ENCODE measurements around the gene SRD5A2. TPM values are rescaled to one million over a fixed set of nuclear protein-coding genes. Genes with fewer than 3 reads are reported as not detected.

SRD5A2 gene
- total RNA-seq, 1 donor from 2014 or later: not detected

DNA sequence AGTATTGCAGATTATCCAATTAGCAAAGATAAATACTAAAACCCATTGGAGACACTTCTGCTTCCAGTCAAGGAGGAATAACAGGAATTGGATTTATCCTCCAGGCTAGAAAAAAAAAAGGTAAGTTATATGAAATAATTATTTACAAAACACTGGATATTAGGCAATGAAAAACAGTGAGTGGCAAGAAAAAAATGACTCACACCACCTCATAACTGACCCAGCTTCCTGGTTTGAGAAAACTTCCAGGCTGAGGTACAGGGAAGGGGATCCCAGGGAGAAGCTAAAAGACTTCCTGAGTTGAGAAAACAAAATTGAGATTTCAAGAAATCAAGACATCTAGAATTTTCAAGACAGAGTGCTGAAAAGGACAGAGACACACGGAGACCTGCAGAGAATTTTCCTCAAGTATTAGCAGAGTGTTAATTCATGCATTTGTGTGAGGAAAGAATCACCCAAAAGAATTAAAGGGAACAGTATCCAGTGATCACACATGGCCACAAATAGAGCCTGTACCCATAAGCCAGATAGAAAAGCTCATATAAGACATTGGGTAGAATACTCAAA, 17.4 kb downstream of the SRD5A2 start:
- DNase-seq (ENCODE audit: low spot score in 2 of 2, unreplicated experiment in 2 of 2): no peak
- peaks cover 48% of the 10 kb centered on the region for H3K27me3 Mint-ChIP-seq (ENCODE audit: low read depth)
- no peaks in the 10 kb centered on the region for H3K36me3 Mint-ChIP-seq
- H3K4me3 Mint-ChIP-seq: no peak overlapping the region
- TF ChIP-seq CTCF (IDR thresholded peaks at IDR 0.05; ENCODE audit: unreplicated experiment): no peak
- no peaks in the 10 kb centered on the region for H3K9me3 Mint-ChIP-seq
- H3K4me1 Mint-ChIP-seq: no peaks in the 10 kb centered on the region
- H3K27ac Mint-ChIP-seq: no peak overlapping the region

- Mint-ChIP-seq H3K27ac (no peak overlapping the region), H3K27me3 (ENCODE audit: low read depth) (peaks cover 42% of the 10 kb centered on the region), H3K36me3 (no peaks in the 10 kb centered on the region), H3K9me3 (no peaks in the 10 kb centered on the region), H3K4me1 (no peaks in the 10 kb centered on the region), H3K4me3 (no peak overlapping the region)
- no peak for DNase-seq (ENCODE audit: low spot score in 2 of 2, unreplicated experiment in 2 of 2)
- no peak for TF ChIP-seq CTCF (IDR thresholded peaks at IDR 0.05; ENCODE audit: unreplicated experiment)
Observed at GRCh38 chr2:31561823-31562222, 18.9 kb downstream of the SRD5A2 start.

DNA sequence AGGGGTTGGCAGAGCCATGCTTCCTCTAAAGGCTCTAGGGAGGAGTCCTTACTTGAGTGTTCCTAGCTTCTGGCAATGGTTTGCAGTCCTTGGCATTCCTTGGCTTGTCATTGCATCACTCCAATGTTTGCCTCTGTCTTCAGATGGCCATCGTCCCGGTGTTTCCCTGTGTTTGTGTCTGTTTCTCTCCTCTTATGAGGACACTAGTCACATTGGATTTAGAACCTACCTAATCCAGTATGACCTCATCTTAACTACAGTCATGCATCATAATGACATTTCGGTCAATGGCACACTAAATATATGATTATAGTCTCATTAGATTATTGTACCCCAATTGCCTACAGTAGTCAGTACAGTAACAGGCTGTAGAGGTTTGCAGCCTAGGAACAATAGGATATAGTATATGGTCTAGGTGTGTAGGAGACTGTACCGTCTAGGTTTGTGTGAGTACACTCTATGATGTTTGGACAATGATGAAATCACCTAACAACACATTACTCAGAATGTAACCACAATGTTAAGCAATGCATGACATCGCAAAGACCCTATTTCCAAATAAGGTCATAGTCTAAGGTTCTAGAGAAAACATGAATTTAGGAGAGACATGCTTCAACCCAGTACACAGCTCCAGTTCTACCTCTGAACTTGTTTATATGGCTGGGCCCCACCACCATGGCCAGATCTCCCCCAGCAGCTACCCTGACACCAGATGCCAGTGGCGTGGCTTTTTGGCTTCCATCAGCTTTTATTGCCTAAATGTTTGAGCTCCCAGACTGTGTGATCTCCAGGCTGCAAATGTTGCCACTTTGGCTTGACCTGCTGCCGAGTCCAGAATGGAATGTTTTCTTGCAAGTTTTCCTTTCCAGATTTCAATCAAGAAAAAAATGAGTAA, 22.1 kb downstream of the SRD5A2 start:
- Mint-ChIP-seq H3K4me1 (no peaks in the 10 kb centered on the region), H3K27ac (no peak overlapping the region), H3K9me3 (peaks cover 21% of the 10 kb centered on the region), H3K4me3 (no peak overlapping the region), H3K36me3 (no peaks in the 10 kb centered on the region), H3K27me3 (ENCODE audit: low read depth) (peaks cover 27% of the 10 kb centered on the region)
- TF ChIP-seq CTCF (IDR thresholded peaks at IDR 0.05; ENCODE audit: unreplicated experiment): no peak
- no peak for DNase-seq (ENCODE audit: low spot score in 2 of 2, unreplicated experiment in 2 of 2)

DNA sequence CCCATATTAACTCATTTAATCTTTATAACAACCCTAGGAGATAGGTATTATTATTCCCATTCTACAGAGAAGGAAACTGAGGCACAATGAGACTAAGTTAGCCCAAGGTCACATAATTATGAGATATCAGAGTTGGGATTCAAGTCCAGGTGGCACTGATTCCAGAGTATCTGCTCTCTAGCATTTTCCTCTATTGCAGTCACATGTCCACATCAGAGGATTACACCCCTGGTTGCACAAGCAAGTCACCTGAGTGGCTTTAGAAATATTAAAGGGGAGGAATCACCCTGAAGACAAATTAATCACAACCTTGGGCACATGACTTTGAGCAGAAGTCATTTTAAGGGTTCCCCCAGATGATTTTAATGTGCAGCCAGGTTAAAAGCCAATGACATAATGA, 23.8 kb downstream of the SRD5A2 start:
- DNase-seq (ENCODE audit: low spot score in 2 of 2, unreplicated experiment in 2 of 2): no peak
- Mint-ChIP-seq H3K27me3 (ENCODE audit: low read depth) (peaks cover 18% of the 10 kb centered on the region), H3K4me1 (no peaks in the 10 kb centered on the region), H3K9me3 (peaks cover 36% of the 10 kb centered on the region), H3K4me3 (no peak overlapping the region), H3K27ac (no peak overlapping the region), H3K36me3 (no peaks in the 10 kb centered on the region)
- TF ChIP-seq CTCF (IDR thresholded peaks at IDR 0.05; ENCODE audit: unreplicated experiment): no peak

GRCh38 chr2:31555967-31556706, 24.6 kb downstream of the SRD5A2 start:
- Mint-ChIP-seq H3K27me3 (ENCODE audit: low read depth) (peaks cover 13% of the 10 kb centered on the region), H3K27ac (no peak overlapping the region), H3K4me1 (no peaks in the 10 kb centered on the region), H3K4me3 (no peak overlapping the region), H3K9me3 (peaks cover 38% of the 10 kb centered on the region), H3K36me3 (no peaks in the 10 kb centered on the region)
- no peak for DNase-seq (ENCODE audit: low spot score in 2 of 2, unreplicated experiment in 2 of 2)
- TF ChIP-seq CTCF (IDR thresholded peaks at IDR 0.05; ENCODE audit: unreplicated experiment): no peak

Data from mesothelial cell of epicardium (in vitro differentiated cells).